Epithelial cell of esophagus (primary cell): ENCODE data around the gene PIK3CA.

Experiments
- DNase-seq: peaks from one replicate; pipeline ENCODE4 v3.0.0; 2010; ENCODE audit warnings: low read depth
- H3K4me3 ChIP-seq: 2 replicates; pipeline ENCODE4 v1.5.1; 2011; ENCODE audit warnings: mild to moderate bottlenecking, low read length, control low read depth
- CTCF ChIP-seq: IDR thresholded peaks from 2 replicates; pipeline ENCODE4 v1.5.1; 2011; ENCODE audit warnings: low read depth, mild to moderate bottlenecking, low read length, control low read depth, inconsistent platforms; ENCODE audit not compliant: insufficient read depth; ENCODE audit errors: missing control alignments

The PIK3CA gene

GRCh38 chr3:179263134-179263533, 115.0 kb downstream of the PIK3CA start:
- H3K4me3 ChIP-seq, result no peak overlapping the region
- TF ChIP-seq CTCF, result no peak

GRCh38 chr3:179264449-179264848, 116.3 kb downstream of the PIK3CA start:
- DNase-seq, result peak; percentile 78
- no peak for TF ChIP-seq CTCF
- H3K4me3 ChIP-seq, result no peak overlapping the region

More at GRCh38 chr3:179263134-179263533, 115.0 kb downstream of the PIK3CA start:
- DNase-seq, result no peak

GRCh38 chr3:179265092-179265491, 116.9 kb downstream of the PIK3CA start:
- no peak overlapping the region for H3K4me3 ChIP-seq
- no peak for TF ChIP-seq CTCF
- DNase-seq, result no peak

GRCh38 chr3:179265875-179266274, 117.7 kb downstream of the PIK3CA start:
- DNase-seq, result no peak
- TF ChIP-seq CTCF, result no peak
- H3K4me3 ChIP-seq, result no peak overlapping the region

GRCh38 chr3:179266701-179267211, 118.6 kb downstream of the PIK3CA start:
- DNase-seq, result no peak
- no peak for TF ChIP-seq CTCF
- no peak overlapping the region for H3K4me3 ChIP-seq

GRCh38 chr3:179268400-179269051, 120.4 kb downstream of the PIK3CA start:
- no peak for DNase-seq
- no peak for TF ChIP-seq CTCF
- H3K4me3 ChIP-seq, result no peak overlapping the region
